ENCODE data around the gene PSMA5. TPM values are rescaled to one million over a fixed set of nuclear protein-coding genes. Genes with fewer than 3 reads are reported as not detected.
"Not testable (repeated sequence)": the region's sequence is repeated elsewhere in the genome, so short reads cannot be mapped to it uniquely, and the experiment has no call there.

PSMA5 gene
- total and polyA plus RNA-seq, 10 of the 15 experiments (the other 5 are each of a cell fraction or from before 2014, with no cell fraction given): 58.7 to 271 (median 187) TPM

GRCh38 chr1:109445949-109446695 is 19.9 kb upstream of the PSMA5 start:
- not testable (repeated sequence) for H4K20me1 ChIP-seq (ENCODE audit: control insufficient read depth, insufficient read depth); H2AFZ ChIP-seq (ENCODE audit: control insufficient read depth, low read depth, low read length)

GRCh38 chr1:109444346-109444745 is 18.1 kb upstream of the PSMA5 start:
- SMC1A ChIA-PET (ENCODE audit: uncharacterized antibody, unreplicated experiment): no interaction called here
- in situ Hi-C loops (cut with MboI): no loop called here
- TF ChIP-seq CBFB (IDR thresholded peaks at IDR 0.05; ENCODE audit: low read depth): no peak
- TF ChIP-seq IRF5 (IDR thresholded peaks at IDR 0.05; ENCODE audit: borderline replicate concordance): no peak
- TF ChIP-seq NR2C1 (IDR thresholded peaks at IDR 0.05): no peak
- TF ChIP-seq CHD2 (IDR thresholded peaks at IDR 0.05; ENCODE audit: borderline replicate concordance, low read depth, low read length): no peak
- TF ChIP-seq MLLT1 (IDR thresholded peaks at IDR 0.05): no peak
- TF ChIP-seq ZBTB11 (CRISPR knock-in tag; IDR thresholded peaks at IDR 0.05): no peak
- no peak for TF ChIP-seq HDAC6 (IDR thresholded peaks at IDR 0.05; ENCODE audit: unreplicated experiment)
- no peak for TF ChIP-seq IRF3 (IDR thresholded peaks at IDR 0.05)
- TF ChIP-seq ZNF384 (IDR thresholded peaks at IDR 0.05; ENCODE audit: borderline replicate concordance, low read depth, low read length): no peak

More at GRCh38 chr1:109445949-109446695, 19.9 kb upstream of the PSMA5 start:
- FAIRE-seq; H3K27ac ChIP-seq (ENCODE audit: control insufficient read depth, insufficient read depth); CTCF ChIA-PET; BruUV-seq (replicated peaks); H3K27me3 ChIP-seq (replicated peaks in 1 of 2; ENCODE audit: control insufficient read depth in 2 of 2, insufficient read depth in 2 of 2, low read length in 1 of 2); H3K4me1 ChIP-seq (ENCODE audit: control insufficient read depth, insufficient read depth, low read length); H3K4me2 ChIP-seq (ENCODE audit: control insufficient read depth, insufficient read depth); POLR2A ChIA-PET; in situ Hi-C loops (cut with MboI); H3K36me3 ChIP-seq (ENCODE audit: control insufficient read depth in 2 of 2, insufficient read depth in 2 of 2, low read length in 1 of 2); SMC1A ChIA-PET (ENCODE audit: uncharacterized antibody, unreplicated experiment); H3K9ac ChIP-seq (ENCODE audit: control insufficient read depth, insufficient read depth, low read length); H3K4me3 ChIP-seq; intact Hi-C loops (cut with micrococcal nuclease; ENCODE audit: unreplicated experiment); ATAC-seq; DNase-seq (ENCODE audit: low read depth, low spot score); H3K9me3 ChIP-seq (replicated peaks; ENCODE audit: control insufficient read depth, insufficient read depth, low read length); H3K79me2 ChIP-seq (ENCODE audit: control insufficient read depth, insufficient read depth, low read length); RAD21 ChIA-PET (ENCODE audit: unreplicated experiment): not testable (repeated sequence)
- 41% methylated on average over 11 of the region's 11 CpGs for WGBS (ENCODE audit: insufficient coverage, insufficient replicate concordance, low lambda C conversion rate, missing lambda C conversion rate)

More at GRCh38 chr1:109444346-109444745, 18.1 kb upstream of the PSMA5 start:
- H3K79me2 ChIP-seq (ENCODE audit: control insufficient read depth, insufficient read depth, low read length): no peaks in the 10 kb centered on the region
- CTCF ChIA-PET: no interaction called here
- H3K27ac ChIP-seq (ENCODE audit: control insufficient read depth, insufficient read depth): no peak overlapping the region
- no peaks in the 10 kb centered on the region for H3K4me1 ChIP-seq (ENCODE audit: control insufficient read depth, insufficient read depth, low read length)
- H4K20me1 ChIP-seq (ENCODE audit: control insufficient read depth, insufficient read depth): no peaks in the 10 kb centered on the region
- POLR2A ChIA-PET: no interaction called here
- 0% methylated on average over 1 of the region's 1 CpG for WGBS (ENCODE audit: insufficient coverage, insufficient replicate concordance, low lambda C conversion rate, missing lambda C conversion rate)
- RAD21 ChIA-PET (ENCODE audit: unreplicated experiment): no interaction called here
- FAIRE-seq (no peak), ATAC-seq (no peak), DNase-seq (ENCODE audit: low read depth, low spot score) (no peak)
- no peak overlapping the region for H3K4me2 ChIP-seq (ENCODE audit: control insufficient read depth, insufficient read depth)
- no peak overlapping the region for H2AFZ ChIP-seq (ENCODE audit: control insufficient read depth, low read depth, low read length)
- no peak overlapping the region for H3K4me3 ChIP-seq
- H3K27me3 ChIP-seq (replicated peaks in 1 of 2; ENCODE audit: control insufficient read depth in 2 of 2, insufficient read depth in 2 of 2, low read length in 1 of 2): no peaks in the 10 kb centered on the region
- intact Hi-C loops (cut with micrococcal nuclease; ENCODE audit: unreplicated experiment): no loop called here
- no peaks in the 10 kb centered on the region for H3K9me3 ChIP-seq (replicated peaks; ENCODE audit: control insufficient read depth, insufficient read depth, low read length)
- BruUV-seq (replicated peaks): no TSS peak
- no peaks in the 10 kb centered on the region for H3K36me3 ChIP-seq (ENCODE audit: control insufficient read depth in 2 of 2, insufficient read depth in 2 of 2, low read length in 1 of 2)
- no peak overlapping the region for H3K9ac ChIP-seq (ENCODE audit: control insufficient read depth, insufficient read depth, low read length)
